ENCODE measurements around the gene ARL5C. TPM values are rescaled to one million over a fixed set of nuclear protein-coding genes. Genes with fewer than 3 reads are reported as not detected.

Gene ARL5C
- total RNA-seq, 1 experiment from 2014 or later: not detected

GRCh38 chr17:39134878-39135277 is 31.1 kb downstream of the ARL5C start:
- Histone ChIP-seq H3K9me3 (ENCODE audit: control insufficient read depth, low read depth, low read length) (no peaks in the 10 kb centered on the region), H4K8ac (replicated peaks; ENCODE audit: insufficient read length, low read depth, low read length) (no peak overlapping the region), H3K79me1 (ENCODE audit: insufficient read depth, low read depth, low read length, poor library complexity, severe bottlenecking) (no peaks in the 10 kb centered on the region), H3K27ac (ENCODE audit: insufficient read length, low read depth, low read length) (no peak overlapping the region), H2BK5ac (ENCODE audit: insufficient read length, low read length) (no peak overlapping the region), H4K5ac (ENCODE audit: insufficient read length, low read depth, low read length) (no peak overlapping the region), H3K79me2 (ENCODE audit: insufficient read depth, low read length) (no peaks in the 10 kb centered on the region), H3T11ph (ENCODE audit: low read length) (no peak overlapping the region), H3K18ac (ENCODE audit: insufficient read length, low read depth, low read length) (no peak overlapping the region), H3K27me3 (ENCODE audit: insufficient read depth, low read length) (no peaks in the 10 kb centered on the region), H3K4ac (ENCODE audit: low read depth, low read length) (no peak overlapping the region), H2BK120ac (ENCODE audit: low read depth, low read length, poor library complexity, severe bottlenecking) (no peak overlapping the region), H3K4me2 (ENCODE audit: insufficient read depth, insufficient read length, low read length) (no peak overlapping the region), H3K56ac (ENCODE audit: insufficient read length, low read depth, low read length) (no peak overlapping the region), H2AK5ac (ENCODE audit: insufficient read length, low read length) (no peak overlapping the region), H2AFZ (ENCODE audit: low read length) (no peak overlapping the region), H3K14ac (ENCODE audit: insufficient read depth, low read length) (no peak overlapping the region; the same call in 1 of the 2 replicates), H2BK12ac (ENCODE audit: insufficient read length, low read depth, low read length) (no peak overlapping the region), H3K4me1 (ENCODE audit: insufficient read depth, low read length) (no peaks in the 10 kb centered on the region; the same call in 1 of the 2 replicates), H2BK15ac (ENCODE audit: low read depth, low read length) (no peak overlapping the region), H3K23ac (ENCODE audit: insufficient read length, low read depth, low read length) (no peak overlapping the region), H4K20me1 (ENCODE audit: control insufficient read depth, insufficient read depth, insufficient read length) (no peaks in the 10 kb centered on the region), H4K91ac (ENCODE audit: insufficient read length, low read depth, low read length) (no peak overlapping the region), H3K23me2 (ENCODE audit: insufficient read length, low read depth, low read length, poor library complexity, severe bottlenecking) (no peaks in the 10 kb centered on the region), H3K9ac (ENCODE audit: extremely low read depth, insufficient read length, low read length) (no peak overlapping the region), H2BK20ac (ENCODE audit: low read depth, low read length, poor library complexity, severe bottlenecking) (no peak overlapping the region)
- Mint-ChIP-seq H3K4me3 (no peak overlapping the region), H3K27ac (peak overlapping the region in 1 of 3 experiments; percentile 68; a peak in 1 of 7 replicates), H3K4me1 (peaks cover 8 to 9% of the 10 kb centered on the region in 2 experiments; a peak in 3 of 4 replicates), H3K9me3 (no peaks in the 10 kb centered on the region; a peak in 1 of 5 replicates), H3K27me3 (ENCODE audit: low read depth) (peaks cover 6% of the 10 kb centered on the region), H3K36me3 (ENCODE audit: insufficient read depth in 1 of 3, low read depth in 3 of 3) (no peaks in the 10 kb centered on the region; a peak in 2 of 7 replicates)
- no CpG with 5 or more reads among the region's 6 CpGs for WGBS (ENCODE audit: extremely low coverage, insufficient read length, low lambda C conversion rate)
- DNase-seq: no peak
- no peak for TF ChIP-seq CTCF (conservative IDR thresholded peaks at IDR 0.05)
